Breast epithelium (tissue), 4 donors: ENCODE measurements around the gene RGL1. TPM values are rescaled to one million over a fixed set of nuclear protein-coding genes. Genes with fewer than 3 reads are reported as not detected.

ENCODE experiments used
- DNase-seq, 2 donors: peaks; one replicate each; pipeline ENCODE4 v3.0.0-alpha.2; 2019; ENCODE audit warnings: low spot score in 2 of 2
- H3K27ac ChIP-seq, 2 donors: fragments of 200-600 bp; sonication (generic) in 1 of 2; one replicate each; pipeline ENCODE4 v1.5.1; 2016 to 2019; ENCODE audit warnings: mild to moderate bottlenecking in 1 of 2
- H3K27me3 ChIP-seq, 2 donors: fragments of 200-600 bp; sonication (generic) in 1 of 2; one replicate each; pipeline versions ENCODE4 v1.5.1 to v1.6.0; 2017 to 2019; ENCODE audit warnings: control low read depth in 1 of 2, mild to moderate bottlenecking in 1 of 2
- H3K36me3 ChIP-seq: fragments of 200-600 bp; one replicate; pipeline ENCODE4 v1.5.1; 2019
- H3K4me1 ChIP-seq, 2 donors: fragments of 200-600 bp; sonication (generic); one replicate each; pipeline ENCODE4 v1.5.1; 2016 to 2019; ENCODE audit warnings: control low read depth in 1 of 2
- H3K4me3 ChIP-seq, 3 donors: fragments of 200-600 bp; sonication (generic); 1 replicate in 2 of 3; 2 replicates in 1 of 3; pipeline ENCODE4 v1.5.1; 2016 to 2019; ENCODE audit warnings: mild to moderate bottlenecking in 3 of 3, moderate library complexity in 2 of 3
- H3K9me3 ChIP-seq, 2 donors: fragments of 200-600 bp; sonication (generic) in 1 of 2; one replicate each; pipeline ENCODE4 v1.5.1; 2016 to 2019; ENCODE audit warnings: control low read depth in 1 of 2
- CTCF ChIP-seq, 3 donors: fragments of 450-650 bp; IDR thresholded peaks; one replicate each; pipeline ENCODE4 v1.5.1; 2016 to 2017; ENCODE audit warnings: antibody characterized with exemption in 3 of 3, mild to moderate bottlenecking in 3 of 3, moderate library complexity in 3 of 3
- POLR2A ChIP-seq: fragments of 450-650 bp; IDR thresholded peaks from one replicate; pipeline ENCODE4 v1.6.1; 2016; ENCODE audit warnings: antibody characterized with exemption, mild to moderate bottlenecking, moderate library complexity
- POLR2AphosphoS5 ChIP-seq, 3 donors: sonication (generic); formaldehyde crosslinking; IDR thresholded peaks; one replicate each; pipeline ENCODE4 v1.6.1; 2017; ENCODE audit warnings: antibody characterized with exemption in 3 of 3
- intact Hi-C: fragments of 100-400 bp; cut with DNase I; formaldehyde crosslinking; loops from one replicate; pipeline ENCODE4 v1.15.1; 2023; ENCODE audit warnings: low total_unique reads
- total RNA-seq, 3 donors: library from RNA; depleted of rRNA; stranded (reverse); fragments of >200 nt; gene quantifications; one replicate each; pipeline ENCODE4 v1.1.0, GENCODE V29; 2016

Gene RGL1
- total RNA-seq, 3 donors from 2014 or later: 24.9 to 70.2 (median 26.8) TPM

DNA sequence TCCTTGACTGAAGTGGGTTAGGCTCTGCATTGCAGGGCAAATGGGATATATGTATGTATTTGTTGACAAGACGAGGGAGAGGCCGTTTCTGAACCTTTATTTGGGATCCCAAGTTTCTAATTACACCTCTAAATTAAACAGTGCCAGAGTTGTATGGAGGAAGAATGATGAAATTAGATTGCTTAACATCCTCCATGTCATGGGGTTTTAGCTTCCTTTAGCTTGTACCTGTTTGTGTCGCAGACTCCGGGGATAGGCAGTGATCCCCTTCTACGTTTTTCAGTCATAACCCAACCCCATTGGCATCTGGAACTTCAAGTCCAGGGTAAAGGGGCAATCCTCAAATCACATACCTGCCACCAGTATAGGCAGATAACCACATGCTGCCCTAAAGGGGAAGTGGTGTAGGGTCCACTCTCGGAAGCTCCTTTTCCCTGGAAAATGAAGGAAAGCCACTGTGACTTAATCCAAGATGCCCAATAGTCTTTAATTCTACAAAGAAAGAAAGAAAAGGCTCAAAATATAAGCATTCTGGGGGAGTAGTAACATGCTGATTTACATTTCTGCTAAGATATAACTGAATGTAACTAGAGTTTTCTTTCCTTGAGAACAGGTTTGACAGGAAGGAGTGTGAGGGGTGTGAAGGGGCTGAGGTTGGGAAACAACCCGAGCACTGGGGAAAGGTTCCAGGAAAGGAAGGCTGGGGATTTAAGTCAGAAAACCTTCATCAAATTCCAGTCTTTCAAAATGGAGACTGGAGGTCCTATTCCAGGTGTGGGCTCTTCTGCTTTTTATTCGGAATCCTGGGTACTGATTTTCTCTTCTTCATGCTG lies 77.6 kb downstream of the RGL1 start:
- intact Hi-C loops: no loop called here
- H3K27me3 ChIP-seq: no peaks in the 10 kb centered on the region
- no peaks in the 10 kb centered on the region for H3K36me3 ChIP-seq
- no peak overlapping the region for H3K4me3 ChIP-seq
- H3K9me3 ChIP-seq: no peaks in the 10 kb centered on the region
- DNase-seq: no peak
- peak overlapping the region; percentile 73 to 80 for H3K27ac ChIP-seq
- H3K4me1 ChIP-seq: peaks cover 0 to 17% of the 10 kb centered on the region in 2 donors
- no peak for TF ChIP-seq CTCF (IDR thresholded peaks at IDR 0.05)
- TF ChIP-seq POLR2AphosphoS5 (IDR thresholded peaks at IDR 0.05): no peak
- TF ChIP-seq POLR2A: no peak

DNA sequence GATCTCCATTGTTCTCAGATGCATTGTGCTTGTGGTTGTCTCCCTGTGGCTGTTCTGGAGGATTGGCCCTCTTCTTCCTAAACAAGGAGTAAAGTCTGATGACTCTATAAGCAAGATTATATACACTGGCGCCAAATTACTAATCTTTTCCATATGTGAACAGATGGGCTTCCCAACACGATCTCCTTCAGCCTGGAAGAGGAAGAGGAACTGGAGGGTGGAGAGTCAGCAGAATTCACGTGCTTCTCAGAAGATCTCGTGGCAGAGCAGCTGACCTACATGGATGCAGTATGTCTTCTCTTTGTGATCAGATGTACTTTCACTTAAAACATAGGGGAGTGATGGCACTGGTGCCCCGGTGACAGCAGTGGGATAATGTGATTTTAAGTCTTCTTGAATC lies 78.7 kb downstream of the RGL1 start:
- peak overlapping the region; percentile 73 to 80 for H3K27ac ChIP-seq
- intact Hi-C loops: no loop called here
- no peak for DNase-seq

DNA sequence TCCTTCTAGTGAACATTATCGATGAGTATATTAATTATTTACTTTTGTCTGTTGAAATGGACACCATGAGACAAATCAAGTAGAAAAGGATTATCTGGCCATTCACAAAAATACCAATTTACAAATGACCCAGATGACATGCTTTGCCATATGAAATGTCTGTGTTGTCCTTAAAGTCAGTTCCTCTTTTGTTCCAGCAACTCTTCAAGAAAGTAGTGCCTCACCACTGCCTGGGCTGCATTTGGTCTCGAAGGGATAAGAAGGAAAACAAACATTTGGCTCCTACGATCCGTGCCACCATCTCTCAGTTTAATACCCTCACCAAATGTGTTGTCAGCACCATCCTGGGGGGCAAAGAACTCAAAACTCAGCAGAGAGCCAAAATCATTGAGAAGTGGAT lies 79.6 kb downstream of the RGL1 start:
- H3K4me1 ChIP-seq: peaks cover 0 to 17% of the 10 kb centered on the region in 2 donors
- intact Hi-C loops: no loop called here
- no peak for TF ChIP-seq POLR2AphosphoS5 (IDR thresholded peaks at IDR 0.05)
- no peak for TF ChIP-seq POLR2A
- TF ChIP-seq CTCF (IDR thresholded peaks at IDR 0.05): no peak

More for the DNA sequence above, 78.7 kb downstream of the RGL1 start:
- Histone ChIP-seq H3K4me3 (no peak overlapping the region), H3K4me1 (peaks cover 0 to 17% of the 10 kb centered on the region in 2 donors), H3K9me3 (no peaks in the 10 kb centered on the region), H3K36me3 (no peaks in the 10 kb centered on the region), H3K27me3 (no peaks in the 10 kb centered on the region)
- TF ChIP-seq POLR2A (peak; percentile 8), CTCF (IDR thresholded peaks at IDR 0.05) (no peak), POLR2AphosphoS5 (IDR thresholded peaks at IDR 0.05) (no peak)

GRCh38 chr1:183885142-183885735 lies 80.3 kb downstream of the RGL1 start:
- no peak for DNase-seq
- Histone ChIP-seq H3K9me3 (no peaks in the 10 kb centered on the region), H3K27me3 (no peaks in the 10 kb centered on the region), H3K36me3 (no peaks in the 10 kb centered on the region), H3K4me1 (peaks cover 0 to 17% of the 10 kb centered on the region in 2 donors), H3K4me3 (no peak overlapping the region), H3K27ac (no peak overlapping the region)
- TF ChIP-seq POLR2AphosphoS5 (IDR thresholded peaks at IDR 0.05): no peak
- TF ChIP-seq POLR2A: no peak
- no peak for TF ChIP-seq CTCF (IDR thresholded peaks at IDR 0.05)
- intact Hi-C loops: no loop called here

More for the DNA sequence above, 79.6 kb downstream of the RGL1 start:
- Histone ChIP-seq H3K36me3 (no peaks in the 10 kb centered on the region), H3K27ac (no peak overlapping the region), H3K4me3 (no peak overlapping the region), H3K9me3 (no peaks in the 10 kb centered on the region), H3K27me3 (no peaks in the 10 kb centered on the region)
- DNase-seq: no peak
